SK-MEL-5 (cell line): ENCODE data around the gene KIAA1586. TPM values are rescaled to one million over a fixed set of nuclear protein-coding genes. Genes with fewer than 3 reads are reported as not detected.
"Not testable (repeated sequence)": the region's sequence is repeated elsewhere in the genome, so short reads cannot be mapped to it uniquely, and the experiment has no call there.

Experiments
- DNase-seq: peaks from one replicate; pipeline ENCODE4 v3.0.0-alpha.2; 2016; ENCODE audit warnings: low read depth, low spot score
- in situ Hi-C: cut with HindIII; loops from 2 replicates; pipeline ENCODE4 v1.10.0; 2016; ENCODE audit warnings: low sequenced_read_pairs, high pct_unique_total_duplicates, low pct_unique_long_range_greater_than_20kb
- total RNA-seq: library from RNA; depleted of rRNA; stranded (reverse); fragments of >200 nt; shearing (Covaris generic); gene quantifications from 2 replicates; pipeline ENCODE4 v1.2.3, GENCODE V29; 2014

The KIAA1586 gene
- total RNA-seq, 1 experiment from 2014 or later, result 10.1 TPM

GRCh38 chr6:57033228-57033627, 13.3 kb upstream of the KIAA1586 start:
- in situ Hi-C loops, result no loop called here
- DNase-seq, result no peak

GRCh38 chr6:57035549-57035948, 10.9 kb upstream of the KIAA1586 start:
- in situ Hi-C loops, result no loop called here
- no peak for DNase-seq

- no peak for DNase-seq
- in situ Hi-C loops, result no loop called here
Measured at GRCh38 chr6:57038906-57039305, 7.6 kb upstream of the KIAA1586 start.

GRCh38 chr6:57040011-57040410, 6.5 kb upstream of the KIAA1586 start:
- in situ Hi-C loops, result no loop called here
- peak; percentile 25 for DNase-seq

GRCh38 chr6:57044061-57044460, 2.4 kb upstream of the KIAA1586 start:
- in situ Hi-C loops, DNase-seq: not testable (repeated sequence)

- in situ Hi-C loops, result no loop called here
- no peak for DNase-seq
Measured at GRCh38 chr6:57044568-57044967, 1.9 kb upstream of the KIAA1586 start.

- in situ Hi-C loops, DNase-seq: not testable (repeated sequence)
Measured at GRCh38 chr6:57047257-57047585, 728 bp downstream of the KIAA1586 start.

GRCh38 chr6:57047859-57048258, 1.4 kb downstream of the KIAA1586 start:
- DNase-seq, in situ Hi-C loops: not testable (repeated sequence)

GRCh38 chr6:57048577-57048976, 2.1 kb downstream of the KIAA1586 start:
- DNase-seq, result no peak
- in situ Hi-C loops, result no loop called here

GRCh38 chr6:57063847-57064246, 17.4 kb downstream of the KIAA1586 start:
- in situ Hi-C loops, result no loop called here
- DNase-seq, result no peak

- DNase-seq, result no peak
- in situ Hi-C loops, result no loop called here
Measured at GRCh38 chr6:57064809-57065208, 18.3 kb downstream of the KIAA1586 start.

- no peak for DNase-seq
- in situ Hi-C loops, result no loop called here
Measured at GRCh38 chr6:57068061-57068460, 21.6 kb downstream of the KIAA1586 start.

- in situ Hi-C loops, result no loop called here
- no peak for DNase-seq
Measured at GRCh38 chr6:57069228-57069627, 22.7 kb downstream of the KIAA1586 start.

GRCh38 chr6:57069920-57070331, 23.4 kb downstream of the KIAA1586 start:
- in situ Hi-C loops, result no loop called here
- no peak for DNase-seq

- DNase-seq, result peak; percentile 3
- in situ Hi-C loops, result no loop called here
Measured at GRCh38 chr6:57072108-57072507, 25.6 kb downstream of the KIAA1586 start.

- in situ Hi-C loops, result no loop called here
- DNase-seq, result no peak
Measured at GRCh38 chr6:57074383-57074782, 27.9 kb downstream of the KIAA1586 start.

GRCh38 chr6:57075092-57075491, 28.6 kb downstream of the KIAA1586 start:
- in situ Hi-C loops, result no loop called here
- DNase-seq, result peak; percentile 1

- no peak for DNase-seq
- in situ Hi-C loops, result no loop called here
Measured at GRCh38 chr6:57078531-57079207, 32.2 kb downstream of the KIAA1586 start.

- DNase-seq, result no peak
- in situ Hi-C loops, result no loop called here
Measured at GRCh38 chr6:57085471-57085870, 39.0 kb downstream of the KIAA1586 start.

GRCh38 chr6:57086843-57087242, 40.4 kb downstream of the KIAA1586 start:
- DNase-seq, result no peak
- in situ Hi-C loops, result no loop called here
